Neural progenitor cell (in vitro differentiated cells): ENCODE results near the gene SLC25A47. TPM values are rescaled to one million over a fixed set of nuclear protein-coding genes. Genes with fewer than 3 reads are reported as not detected.

Experiments used
- DNase-seq: peaks from one replicate; pipeline ENCODE4 v3.0.0-alpha.2; 2016; ENCODE audit warnings: low spot score
- H2AFZ ChIP-seq: fragments of 200-600 bp; sonication (generic); replicated peaks from 2 replicates; pipeline ENCODE4 v1.6.1; 2016; ENCODE audit warnings: antibody characterized with exemption
- H3F3A ChIP-seq: fragments of 200-600 bp; sonication (generic); 2 replicates; pipeline ENCODE4 v1.6.1; 2016; ENCODE audit warnings: antibody characterized with exemption, low read depth
- H3K27ac ChIP-seq: fragments of 200-600 bp; sonication (generic); 2 replicates; pipeline ENCODE4 v1.5.1; 2016; ENCODE audit warnings: mild to moderate bottlenecking
- H3K27me3 ChIP-seq: fragments of 200-600 bp; sonication (generic); 2 replicates; pipeline ENCODE4 v1.6.1; 2016; ENCODE audit warnings: mild to moderate bottlenecking, moderate library complexity
- H3K36me3 ChIP-seq: fragments of 200-600 bp; sonication (generic); 2 replicates; pipeline ENCODE4 v1.5.1; 2016
- H3K4me1 ChIP-seq: fragments of 200-600 bp; sonication (generic); 2 replicates; pipeline ENCODE4 v1.6.1; 2016; ENCODE audit warnings: mixed run types
- H3K4me2 ChIP-seq: fragments of 200-600 bp; sonication (generic); 2 replicates; pipeline ENCODE4 v1.6.1; 2016
- H3K4me3 ChIP-seq: fragments of 200-600 bp; sonication (generic); 2 replicates; pipeline ENCODE4 v1.5.1; 2016
- H3K79me2 ChIP-seq: fragments of 200-600 bp; sonication (generic); 2 replicates; pipeline ENCODE4 v1.6.1; 2016; ENCODE audit warnings: low read depth
- H3K9ac ChIP-seq: fragments of 200-600 bp; sonication (generic); 2 replicates; pipeline ENCODE4 v1.6.1; 2016
- H3K9me3 ChIP-seq: fragments of 200-600 bp; sonication (generic); 2 replicates; pipeline ENCODE4 v1.5.1; 2016; ENCODE audit warnings: low read depth
- H4K20me1 ChIP-seq: fragments of 200-600 bp; sonication (generic); 2 replicates; pipeline ENCODE4 v1.6.1; 2016; ENCODE audit warnings: low read depth
- H3K27ac Mint-ChIP-seq: 3 replicates; pipeline ENCODE4 v1.8.0; 2021; ENCODE audit warnings: mixed read lengths
- H3K27me3 Mint-ChIP-seq: 2 replicates; pipeline ENCODE4 v1.8.0; 2022; ENCODE audit warnings: low read depth, mild to moderate bottlenecking, inconsistent platforms, moderate library complexity, mixed read lengths; ENCODE audit not compliant: insufficient read depth
- H3K36me3 Mint-ChIP-seq: 3 replicates; pipeline ENCODE4 v1.8.0; 2021; ENCODE audit warnings: mixed read lengths
- H3K4me1 Mint-ChIP-seq: 3 replicates; pipeline ENCODE4 v1.8.0; 2021; ENCODE audit warnings: mixed read lengths
- H3K4me3 Mint-ChIP-seq: 3 replicates; pipeline ENCODE4 v1.8.0; 2021; ENCODE audit warnings: mild to moderate bottlenecking, moderate library complexity, mixed read lengths
- H3K9me3 Mint-ChIP-seq: 3 replicates; pipeline ENCODE4 v1.8.0; 2020; ENCODE audit warnings: mixed read lengths
- EZH2 ChIP-seq: fragments of 200-600 bp; sonication (generic); IDR thresholded peaks from 2 replicates; pipeline ENCODE4 v1.6.1; 2017; ENCODE audit warnings: antibody characterized with exemption, mild to moderate bottlenecking, moderate library complexity
- EZH2phosphoT487 ChIP-seq: fragments of 200-600 bp; sonication (generic); IDR thresholded peaks from 2 replicates; pipeline ENCODE4 v1.6.1; 2017; ENCODE audit warnings: antibody characterized with exemption
- total RNA-seq: library from RNA; depleted of rRNA; stranded (reverse); fragments of >200 nt; gene quantifications from 2 replicates; pipeline ENCODE4 v1.2.3, GENCODE V29; 2015; ENCODE audit warnings: low replicate concordance
- TF ChIP-seq, protein P1 (sequence below): fragments of 200-600 bp; sonication (generic); IDR thresholded peaks from 2 replicates; pipeline ENCODE4 v1.5.1; 2017; ENCODE audit warnings: antibody characterized with exemption, mild to moderate bottlenecking

SLC25A47 gene
- total RNA-seq, 1 donor from 2014 or later = not detected

DNA sequence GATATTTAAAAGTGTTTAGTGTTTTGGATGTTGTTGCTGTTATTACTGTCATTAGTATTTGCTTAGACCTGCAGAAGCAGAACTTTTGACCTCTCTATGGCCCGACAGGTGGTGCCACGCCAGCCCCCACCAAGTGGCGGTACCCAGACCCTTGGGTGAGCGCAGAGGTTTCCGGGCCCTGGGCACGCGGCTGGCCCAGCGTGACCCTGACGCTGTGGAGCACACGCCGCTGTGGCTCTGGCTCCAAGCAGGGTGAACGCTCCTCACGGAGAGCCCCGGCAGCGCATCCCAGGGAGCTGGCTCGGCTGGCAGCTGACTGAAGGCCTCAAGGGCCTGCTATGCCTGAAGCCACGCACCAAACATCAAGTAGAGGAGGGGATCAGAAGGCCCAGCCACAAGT, 22.6 kb downstream of the SLC25A47 start:
- Histone ChIP-seq H3K36me3 (no peaks in the 10 kb centered on the region), H3K9me3 (no peaks in the 10 kb centered on the region), H4K20me1 (no peaks in the 10 kb centered on the region), H2AFZ (no peak overlapping the region), H3K27ac (no peak overlapping the region), H3K27me3 (no peaks in the 10 kb centered on the region), H3K4me1 (no peaks in the 10 kb centered on the region), H3K4me3 (no peak overlapping the region), H3K4me2 (no peak overlapping the region), H3F3A (no peaks in the 10 kb centered on the region), H3K9ac (no peak overlapping the region), H3K79me2 (no peaks in the 10 kb centered on the region)
- peaks cover 3% of the 10 kb centered on the region for H3K27me3 Mint-ChIP-seq
- DNase-seq = no peak
- TF ChIP-seq EZH2 (no peak), EZH2phosphoT487 (no peak)
- TF ChIP-seq, protein P1, sequence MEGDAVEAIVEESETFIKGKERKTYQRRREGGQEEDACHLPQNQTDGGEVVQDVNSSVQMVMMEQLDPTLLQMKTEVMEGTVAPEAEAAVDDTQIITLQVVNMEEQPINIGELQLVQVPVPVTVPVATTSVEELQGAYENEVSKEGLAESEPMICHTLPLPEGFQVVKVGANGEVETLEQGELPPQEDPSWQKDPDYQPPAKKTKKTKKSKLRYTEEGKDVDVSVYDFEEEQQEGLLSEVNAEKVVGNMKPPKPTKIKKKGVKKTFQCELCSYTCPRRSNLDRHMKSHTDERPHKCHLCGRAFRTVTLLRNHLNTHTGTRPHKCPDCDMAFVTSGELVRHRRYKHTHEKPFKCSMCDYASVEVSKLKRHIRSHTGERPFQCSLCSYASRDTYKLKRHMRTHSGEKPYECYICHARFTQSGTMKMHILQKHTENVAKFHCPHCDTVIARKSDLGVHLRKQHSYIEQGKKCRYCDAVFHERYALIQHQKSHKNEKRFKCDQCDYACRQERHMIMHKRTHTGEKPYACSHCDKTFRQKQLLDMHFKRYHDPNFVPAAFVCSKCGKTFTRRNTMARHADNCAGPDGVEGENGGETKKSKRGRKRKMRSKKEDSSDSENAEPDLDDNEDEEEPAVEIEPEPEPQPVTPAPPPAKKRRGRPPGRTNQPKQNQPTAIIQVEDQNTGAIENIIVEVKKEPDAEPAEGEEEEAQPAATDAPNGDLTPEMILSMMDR = no peak
- H3K27ac Mint-ChIP-seq = no peak overlapping the region
- H3K4me3 Mint-ChIP-seq = no peak overlapping the region
- H3K36me3 Mint-ChIP-seq = peaks cover 27% of the 10 kb centered on the region
- H3K9me3 Mint-ChIP-seq = peaks cover 2% of the 10 kb centered on the region
- no peaks in the 10 kb centered on the region for H3K4me1 Mint-ChIP-seq

DNA sequence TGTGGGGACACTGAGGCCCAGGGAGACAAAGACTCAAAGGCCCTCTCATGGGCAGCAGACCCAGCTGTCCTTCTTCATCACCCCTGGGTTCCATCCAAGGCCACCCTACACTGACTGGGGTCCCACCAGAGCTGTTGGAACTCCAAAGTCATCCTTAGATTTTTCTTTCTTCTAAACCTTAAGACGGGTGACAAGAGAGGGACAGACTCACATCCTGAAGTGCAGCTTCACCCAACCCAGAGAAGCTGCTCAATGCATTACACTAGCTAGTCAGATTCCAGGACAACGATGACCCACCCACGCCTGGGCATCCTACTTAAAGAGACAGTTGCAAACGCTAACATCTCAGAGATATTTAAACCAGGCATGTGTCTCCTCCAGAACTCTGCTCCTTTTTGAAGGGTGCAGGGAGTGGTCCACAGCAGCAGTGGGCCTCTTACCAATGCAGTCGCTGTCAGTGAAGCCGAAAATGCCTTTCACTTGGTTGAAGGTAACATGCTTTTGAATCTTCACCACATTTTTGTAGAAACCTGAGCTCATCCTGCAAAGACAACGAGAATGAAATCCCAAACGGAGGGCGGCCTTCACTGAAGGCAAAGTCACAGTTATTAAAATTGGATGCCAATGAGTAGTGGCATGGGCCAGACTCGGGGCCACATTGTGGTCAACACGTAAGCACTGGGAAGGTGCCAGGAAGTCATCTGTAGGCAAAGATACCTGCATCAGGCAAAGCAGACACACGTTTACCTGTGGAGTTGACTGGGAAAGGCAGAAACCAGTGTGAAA, 23.4 kb downstream of the SLC25A47 start:
- no peak overlapping the region for H3K27ac ChIP-seq
- H3K27me3 ChIP-seq = no peaks in the 10 kb centered on the region
- Mint-ChIP-seq H3K36me3 (peaks cover 29% of the 10 kb centered on the region), H3K27me3 (peaks cover 6% of the 10 kb centered on the region), H3K9me3 (peaks cover 2% of the 10 kb centered on the region), H3K4me3 (no peak overlapping the region), H3K27ac (no peak overlapping the region), H3K4me1 (no peaks in the 10 kb centered on the region)
- no peak overlapping the region for H3K4me2 ChIP-seq
- no peak for DNase-seq
- TF ChIP-seq, protein P1 = no peak
- no peak for TF ChIP-seq EZH2phosphoT487
- TF ChIP-seq EZH2 = no peak
- no peaks in the 10 kb centered on the region for H4K20me1 ChIP-seq
- no peaks in the 10 kb centered on the region for H3K9me3 ChIP-seq
- no peak overlapping the region for H3K4me3 ChIP-seq
- no peaks in the 10 kb centered on the region for H3K36me3 ChIP-seq
- no peaks in the 10 kb centered on the region for H3K4me1 ChIP-seq
- no peaks in the 10 kb centered on the region for H3F3A ChIP-seq
- H3K9ac ChIP-seq = no peak overlapping the region
- H2AFZ ChIP-seq = no peak overlapping the region
- H3K79me2 ChIP-seq = no peaks in the 10 kb centered on the region

DNA sequence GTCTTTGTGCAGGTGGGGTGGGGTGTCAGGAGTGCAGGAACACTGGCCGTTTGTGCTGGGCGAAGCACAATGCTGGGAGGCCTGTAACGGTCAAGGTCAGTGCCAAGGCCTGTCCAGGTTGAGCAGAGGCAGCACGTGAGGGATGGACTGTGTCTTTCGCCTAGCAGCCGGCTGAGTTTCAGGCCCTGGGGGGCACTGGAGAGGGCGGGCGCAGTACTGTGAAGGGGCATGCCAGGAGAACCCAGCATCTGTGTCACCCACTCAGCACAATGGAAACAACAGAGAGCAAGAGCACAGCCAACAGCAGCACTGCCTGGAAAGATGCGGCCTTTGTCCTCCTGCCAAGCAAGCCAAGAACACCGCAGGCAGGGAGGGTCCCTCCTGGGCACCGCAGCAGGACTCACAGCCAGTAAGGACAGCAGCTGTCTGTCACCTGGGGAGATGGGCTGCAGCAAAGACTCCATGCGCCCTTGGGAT, 25.2 kb downstream of the SLC25A47 start:
- Mint-ChIP-seq H3K27me3 (peaks cover 6% of the 10 kb centered on the region), H3K36me3 (peaks cover 29% of the 10 kb centered on the region), H3K4me1 (no peaks in the 10 kb centered on the region), H3K27ac (no peak overlapping the region), H3K9me3 (peaks cover 2% of the 10 kb centered on the region), H3K4me3 (no peak overlapping the region)
- no peak overlapping the region for H3K4me3 ChIP-seq
- H3K27ac ChIP-seq = no peak overlapping the region
- no peaks in the 10 kb centered on the region for H3K9me3 ChIP-seq
- no peaks in the 10 kb centered on the region for H3F3A ChIP-seq
- no peaks in the 10 kb centered on the region for H3K79me2 ChIP-seq
- no peak overlapping the region for H3K4me2 ChIP-seq
- no peak overlapping the region for H3K9ac ChIP-seq
- H4K20me1 ChIP-seq = no peaks in the 10 kb centered on the region
- H2AFZ ChIP-seq = no peak overlapping the region
- no peak for DNase-seq
- TF ChIP-seq, protein P1 = no peak
- no peak for TF ChIP-seq EZH2phosphoT487
- no peak for TF ChIP-seq EZH2
- H3K36me3 ChIP-seq = no peaks in the 10 kb centered on the region
- H3K4me1 ChIP-seq = no peaks in the 10 kb centered on the region
- no peaks in the 10 kb centered on the region for H3K27me3 ChIP-seq
